ENCODE data around the gene BSPH1.
"Not testable (repeated sequence)": the region's sequence is repeated elsewhere in the genome, so short reads cannot be mapped to it uniquely, and the experiment has no call there.

- not testable (repeated sequence) for TF ChIP-seq ZNF274 (IDR thresholded peaks at IDR 0.05; ENCODE audit: low read depth, low read length); YY1 (IDR thresholded peaks at IDR 0.05; ENCODE audit: insufficient read depth, insufficient read length); SUZ12 (IDR thresholded peaks at IDR 0.05; ENCODE audit: extremely low read depth, insufficient read depth, insufficient read length)
Measured at GRCh38 chr19:47952132-47952531, 39.8 kb downstream of the BSPH1 start.
